ENCODE measurements around the gene IGF2BP3.

IGF2BP3 gene

GRCh38 chr7:23472046-23472445 is 1.8 kb upstream of the IGF2BP3 start:
- DNase-seq (ENCODE audit: low spot score), result no peak

DNA sequence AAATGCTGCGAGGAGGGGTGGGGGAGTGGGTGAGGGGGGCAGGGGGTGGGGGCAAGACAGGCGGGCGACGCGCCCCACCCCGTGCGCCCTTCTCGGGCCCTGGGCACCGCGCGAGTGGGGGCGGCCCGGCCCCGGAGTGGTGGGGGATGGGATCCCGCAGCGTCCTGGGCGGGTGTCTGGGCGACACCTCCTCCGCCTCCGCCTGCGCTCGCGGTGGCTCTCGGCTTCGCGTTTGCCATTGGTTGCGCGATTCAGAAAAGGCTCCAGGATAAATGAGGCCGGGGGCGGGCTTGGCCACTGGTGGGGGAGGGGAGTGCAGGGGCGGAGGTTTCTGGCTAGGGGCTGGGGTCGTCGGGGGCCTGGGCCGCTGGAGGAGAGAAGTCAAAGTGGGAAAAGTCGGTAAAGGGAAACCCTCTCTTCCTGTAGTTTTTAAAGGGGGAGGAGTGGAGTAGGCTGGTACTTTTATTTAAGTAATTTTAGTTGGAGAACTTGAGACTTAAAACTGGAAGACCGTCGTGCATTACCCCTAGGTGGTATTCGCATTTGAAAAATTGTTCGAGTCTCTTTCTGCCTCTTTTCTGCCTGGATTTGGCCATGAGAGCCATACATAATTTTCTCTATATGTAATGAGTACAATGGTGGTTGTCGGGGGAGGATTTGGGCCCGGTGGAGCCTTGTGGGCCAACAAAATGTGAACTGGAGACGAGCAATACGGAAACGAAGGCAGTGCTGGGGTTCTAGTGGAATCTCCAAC is 992 bp upstream of the IGF2BP3 start:
- DNase-seq (ENCODE audit: low spot score), result peak; percentile 77

DNA sequence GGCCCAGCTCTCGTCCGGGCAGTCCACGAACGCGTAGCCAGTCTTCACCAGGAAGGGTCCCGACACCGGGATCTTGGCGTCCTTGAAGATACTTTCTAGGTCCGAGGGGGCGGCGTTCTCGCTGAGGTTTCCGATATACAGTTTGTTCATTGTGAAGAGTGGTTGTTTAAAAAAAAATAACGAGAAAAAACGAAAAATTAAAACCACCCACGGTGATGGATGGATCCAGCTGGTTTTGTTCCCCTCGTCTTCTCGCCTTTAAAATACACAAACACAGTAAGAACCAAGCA is 385 bp downstream of the IGF2BP3 start:
- no peak for DNase-seq (ENCODE audit: low spot score)

GRCh38 chr7:23469150-23469960 is 936 bp downstream of the IGF2BP3 start:
- no peak for DNase-seq (ENCODE audit: low spot score)

DNA sequence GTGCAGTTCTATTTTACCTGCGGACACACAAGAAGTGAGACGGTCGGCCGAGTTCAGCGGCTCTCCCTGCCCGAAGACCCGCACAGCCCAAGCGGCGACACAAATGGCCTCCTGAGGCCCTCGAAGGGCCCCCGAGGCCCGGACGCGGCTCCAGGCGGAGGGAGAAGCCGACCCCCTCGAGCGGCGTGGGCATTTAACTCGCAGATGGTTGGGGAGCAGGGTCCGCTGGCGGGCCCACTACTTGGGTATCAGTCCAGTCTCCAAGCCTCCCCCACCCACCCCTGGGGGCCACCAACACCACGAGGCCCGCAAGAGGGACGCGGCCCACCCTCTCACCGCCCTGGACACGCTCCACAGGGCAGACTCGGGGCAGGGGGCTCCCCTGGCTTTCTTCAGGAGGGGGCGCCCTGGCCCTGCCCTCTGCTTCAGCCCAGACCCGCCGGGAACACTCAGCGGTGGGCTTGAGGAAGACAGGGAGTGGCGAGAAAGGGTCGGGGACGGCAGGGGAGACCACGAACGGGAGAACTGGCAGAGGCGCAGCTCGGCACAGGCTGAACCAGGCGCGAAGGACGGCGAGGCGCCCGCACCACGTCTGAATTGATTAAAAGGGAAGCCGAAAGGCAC is 1.7 kb downstream of the IGF2BP3 start:
- DNase-seq (ENCODE audit: low spot score), result no peak

GRCh38 chr7:23467806-23468525 is 2.3 kb downstream of the IGF2BP3 start:
- DNase-seq (ENCODE audit: low spot score), result no peak

GRCh38 chr7:23467291-23467805 is 2.9 kb downstream of the IGF2BP3 start:
- DNase-seq (ENCODE audit: low spot score), result no peak

- DNase-seq (ENCODE audit: low spot score), result no peak
Measured at GRCh38 chr7:23462846-23463245, 7.4 kb downstream of the IGF2BP3 start.

DNA sequence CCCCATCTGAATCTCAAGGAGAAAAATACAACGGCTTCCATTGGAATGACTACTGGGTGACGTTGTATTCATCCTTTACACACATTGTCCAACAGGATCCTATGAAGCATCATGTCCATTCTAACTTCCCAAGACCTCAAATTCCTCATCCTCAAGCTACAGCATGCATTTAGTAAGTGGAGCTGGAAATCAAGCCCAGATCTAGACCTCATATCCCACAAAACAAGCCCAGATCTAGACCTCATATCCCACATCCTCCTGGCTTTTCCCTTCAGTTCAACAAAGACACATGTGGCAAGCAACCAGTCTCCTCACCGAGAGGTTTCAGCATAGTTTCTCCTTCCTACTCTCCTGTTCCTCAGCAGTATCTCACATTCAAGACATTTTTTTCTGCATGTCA is 12.2 kb downstream of the IGF2BP3 start:
- no peak for DNase-seq (ENCODE audit: low spot score)

GRCh38 chr7:23456093-23456492 is 14.2 kb downstream of the IGF2BP3 start:
- no peak for DNase-seq (ENCODE audit: low spot score)

GRCh38 chr7:23454881-23455526 is 15.3 kb downstream of the IGF2BP3 start:
- no peak for DNase-seq (ENCODE audit: low spot score)

- no peak for DNase-seq (ENCODE audit: low spot score)
Measured at GRCh38 chr7:23450518-23450917, 19.8 kb downstream of the IGF2BP3 start.

DNA sequence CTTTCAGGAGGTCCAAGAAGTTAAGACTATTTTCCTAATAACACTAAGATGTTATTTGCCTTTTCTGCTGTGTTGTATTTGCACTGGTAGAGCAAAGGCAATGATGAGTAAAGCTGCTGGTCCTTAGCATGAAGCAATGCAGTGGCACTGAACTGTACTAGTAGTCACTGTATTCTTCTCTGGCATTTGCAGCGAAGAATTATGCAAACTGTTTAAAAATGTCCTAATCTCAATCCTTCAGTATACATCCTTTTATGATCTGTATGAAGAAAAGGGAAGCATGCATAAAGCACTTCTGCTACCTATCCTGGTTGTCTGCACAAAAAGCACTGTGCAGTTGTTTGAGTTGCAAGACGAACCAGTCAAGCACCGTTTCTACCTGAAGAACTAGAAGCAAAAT is 20.4 kb downstream of the IGF2BP3 start:
- no peak for DNase-seq (ENCODE audit: low spot score)

- DNase-seq (ENCODE audit: low spot score), result no peak
Measured at GRCh38 chr7:23445326-23445725, 25.0 kb downstream of the IGF2BP3 start.

GRCh38 chr7:23443974-23444373 is 26.3 kb downstream of the IGF2BP3 start:
- no peak for DNase-seq (ENCODE audit: low spot score)

DNA sequence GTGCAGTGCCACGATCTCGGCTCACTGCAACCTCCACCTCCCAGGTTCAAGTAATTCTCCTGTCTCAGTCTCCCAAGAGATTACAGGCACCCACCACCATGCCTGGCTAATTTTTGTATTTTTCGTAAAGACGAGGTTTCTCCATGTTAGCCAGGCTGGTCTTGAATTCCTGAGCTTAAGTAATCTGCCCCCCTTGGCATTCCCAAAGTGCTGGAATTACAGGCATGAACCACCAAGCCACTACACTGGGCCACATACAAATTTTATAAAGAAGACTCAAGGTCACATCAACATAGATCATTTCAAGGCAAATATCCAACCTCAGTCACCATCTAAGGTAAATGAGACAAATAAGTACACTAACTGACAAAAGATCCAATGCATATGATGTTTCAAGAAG is 32.1 kb downstream of the IGF2BP3 start:
- DNase-seq (ENCODE audit: low spot score), result no peak

DNA sequence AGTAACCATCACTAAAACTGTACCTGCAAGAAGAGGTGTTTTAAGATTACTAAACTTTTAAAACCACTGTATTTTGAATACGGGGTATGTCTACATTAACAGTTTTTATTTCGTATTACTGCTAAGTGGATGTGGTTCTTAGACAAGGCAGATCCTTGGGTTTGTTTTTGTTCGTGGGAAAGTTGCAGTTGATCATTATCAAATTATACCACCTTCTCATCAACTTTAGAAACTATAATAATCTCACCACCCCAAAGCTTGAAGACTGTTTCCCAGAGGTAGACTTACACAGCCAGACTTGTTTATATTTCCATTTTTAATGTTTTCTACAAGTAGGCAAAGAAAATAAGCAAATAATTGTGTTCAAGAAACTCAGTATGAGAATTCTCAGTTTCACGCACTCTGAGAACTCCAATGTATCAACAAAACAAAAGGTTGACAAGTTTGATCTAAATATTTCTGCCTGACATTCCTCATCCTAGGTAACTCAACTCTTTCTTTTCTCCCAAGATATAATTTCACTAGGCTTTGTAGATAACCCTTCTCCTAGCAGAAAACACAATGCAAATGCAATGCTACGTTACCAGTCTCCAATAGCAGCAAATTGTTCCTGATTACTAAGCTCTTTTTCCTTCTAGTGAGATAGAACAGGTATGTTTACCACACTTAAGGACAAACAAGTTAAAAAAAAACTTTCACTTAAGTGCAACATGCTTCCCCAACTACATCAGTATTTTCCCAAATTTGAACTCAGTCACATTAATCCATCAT is 36.0 kb downstream of the IGF2BP3 start:
- no peak for DNase-seq (ENCODE audit: low spot score)

- DNase-seq (ENCODE audit: low spot score), result peak; percentile 35
Measured at GRCh38 chr7:23431702-23432199, 38.5 kb downstream of the IGF2BP3 start.

DNA sequence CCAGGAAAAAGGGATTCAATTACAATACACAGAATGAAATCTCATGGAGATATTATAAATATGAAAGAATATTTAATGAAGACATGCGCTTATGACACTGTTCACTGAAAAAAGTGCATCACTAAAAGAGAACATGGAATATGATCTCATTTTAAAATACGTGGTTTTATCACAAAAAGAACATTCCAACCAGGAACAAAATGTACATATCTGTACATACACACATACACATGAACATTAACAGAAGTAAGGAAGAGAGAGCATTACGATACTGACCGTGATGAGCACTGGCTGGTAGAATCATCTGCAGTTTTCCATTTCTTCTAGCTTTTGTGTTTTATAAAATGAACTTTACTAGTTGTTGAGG is 39.4 kb downstream of the IGF2BP3 start:
- no peak for DNase-seq (ENCODE audit: low spot score)

DNA sequence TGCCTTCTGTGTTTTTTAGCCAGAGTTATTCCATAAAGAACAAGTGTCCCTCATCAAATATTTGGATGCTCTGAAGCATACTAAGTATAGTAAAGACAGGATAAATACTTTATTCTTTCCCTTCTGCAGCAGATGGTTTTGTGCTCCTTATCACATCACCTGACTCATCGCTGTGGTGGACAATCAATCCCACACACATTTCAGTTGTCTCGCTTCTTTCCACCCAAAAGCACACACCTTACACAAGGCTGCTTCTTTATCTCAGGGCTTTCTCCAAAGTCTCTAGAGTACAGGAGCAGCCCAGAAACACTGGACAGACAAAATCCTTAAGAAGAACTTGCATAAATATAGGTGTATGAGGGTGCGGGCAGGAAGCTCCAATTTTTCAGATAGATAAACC is 43.4 kb downstream of the IGF2BP3 start:
- DNase-seq (ENCODE audit: low spot score), result no peak

DNA sequence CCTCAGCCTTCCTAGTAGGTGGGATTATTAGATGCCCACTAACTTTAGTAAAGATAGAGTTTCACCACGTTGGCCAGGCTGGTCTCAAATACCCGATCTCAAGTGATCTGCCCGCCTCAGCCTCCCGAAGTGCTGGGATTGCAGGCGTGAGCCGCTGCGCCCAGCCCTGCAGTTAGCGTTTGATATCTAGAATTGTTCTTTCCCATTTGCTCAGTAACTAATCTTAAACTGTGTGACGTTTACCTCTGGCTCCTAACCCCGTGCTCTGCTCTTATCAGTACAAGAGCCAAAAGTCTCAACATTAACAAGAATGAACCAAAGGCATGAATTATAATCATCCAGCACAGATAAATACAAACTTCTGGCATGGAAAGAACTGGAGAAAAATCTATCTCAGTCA is 47.4 kb downstream of the IGF2BP3 start:
- DNase-seq (ENCODE audit: low spot score), result no peak
